Stomach smooth muscle (tissue), 2 donors: ENCODE results near the gene USP5.
"Not testable (repeated sequence)": the region's sequence is repeated elsewhere in the genome, so short reads cannot be mapped to it uniquely, and the experiment has no call there.

Experiments
- H3K27ac ChIP-seq: one replicate; pipeline ENCODE4 v1.7.0; 2013; ENCODE audit warnings: mild to moderate bottlenecking, low read length, inconsistent platforms
- H3K27me3 ChIP-seq, 2 donors: one replicate each; pipeline ENCODE4 v1.7.0; 2013; ENCODE audit warnings: low read length in 2 of 2; ENCODE audit not compliant: insufficient read depth in 2 of 2, control insufficient read depth in 1 of 2
- H3K36me3 ChIP-seq, 2 donors: one replicate each; pipeline ENCODE4 v1.7.0; 2013; ENCODE audit warnings: low read length in 2 of 2; ENCODE audit not compliant: control insufficient read depth in 2 of 2, insufficient read depth in 2 of 2
- H3K4me1 ChIP-seq: one replicate; pipeline ENCODE4 v1.7.0; 2013; ENCODE audit warnings: low read length; ENCODE audit not compliant: control insufficient read depth, insufficient read depth
- H3K4me3 ChIP-seq, 2 donors: one replicate each; pipeline ENCODE4 v1.7.0; 2013; ENCODE audit warnings: low read length in 2 of 2
- H3K9ac ChIP-seq, 2 donors: one replicate each; pipeline ENCODE4 v1.7.0; 2013; ENCODE audit warnings: low read length in 2 of 2, mild to moderate bottlenecking in 1 of 2
- H3K9me3 ChIP-seq, 2 donors: one replicate each; pipeline ENCODE4 v1.7.0; 2013; ENCODE audit warnings: low read length in 2 of 2; ENCODE audit not compliant: control insufficient read depth in 2 of 2
- donor health status: healthy.
- donor health status: Pancreatic carcinoma.

The USP5 gene

GRCh38 chr12:6874015-6874368, 22.0 kb downstream of the USP5 start:
- Histone ChIP-seq H3K27ac (peak overlapping the region; percentile 77), H3K4me1 (peaks cover 35% of the 10 kb centered on the region), H3K4me3 (peak overlapping the region; percentile 91), H3K9ac (peak overlapping the region; percentile 78 to 90), H3K36me3 (peaks cover 9 to 19% of the 10 kb centered on the region in 2 donors)
- H3K27me3 ChIP-seq, H3K9me3 ChIP-seq: not testable (repeated sequence)

GRCh38 chr12:6879824-6880223, 27.9 kb downstream of the USP5 start:
- not testable (repeated sequence) for H3K36me3 ChIP-seq, H3K27me3 ChIP-seq, H3K4me1 ChIP-seq, H3K4me3 ChIP-seq, H3K9ac ChIP-seq, H3K27ac ChIP-seq, H3K9me3 ChIP-seq

GRCh38 chr12:6883252-6883651, 31.3 kb downstream of the USP5 start:
- H3K4me1 ChIP-seq: no peaks in the 10 kb centered on the region
- H3K4me3 ChIP-seq: no peak overlapping the region
- H3K27ac ChIP-seq: no peak overlapping the region
- H3K9ac ChIP-seq: no peak overlapping the region
- H3K36me3 ChIP-seq: peaks cover 0 to 6% of the 10 kb centered on the region in 2 donors
- no peaks in the 10 kb centered on the region for H3K27me3 ChIP-seq
- H3K9me3 ChIP-seq: no peaks in the 10 kb centered on the region

DNA sequence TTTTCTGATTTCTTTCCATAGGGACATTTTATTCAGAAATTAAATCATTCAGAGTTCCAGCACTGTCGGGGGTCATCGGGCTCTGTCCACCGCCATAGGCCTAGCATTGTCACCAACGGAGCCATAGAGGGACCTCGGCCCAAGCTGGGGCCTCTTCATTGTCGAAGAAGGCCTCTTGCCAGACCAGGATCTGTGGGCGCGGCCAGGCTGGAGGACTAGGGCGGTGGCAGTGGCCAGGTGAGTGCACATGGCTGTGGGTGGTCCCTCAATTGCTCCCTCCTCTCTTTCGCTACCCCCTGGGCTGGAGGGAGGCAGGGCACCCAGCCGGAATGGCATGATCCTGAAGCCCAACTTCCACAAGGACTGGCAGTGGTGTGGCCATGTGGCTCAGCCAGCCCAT, 31.7 kb downstream of the USP5 start:
- Histone ChIP-seq H3K27ac (no peak overlapping the region), H3K27me3 (no peaks in the 10 kb centered on the region), H3K9me3 (no peaks in the 10 kb centered on the region), H3K4me3 (no peak overlapping the region), H3K36me3 (peaks cover 0 to 6% of the 10 kb centered on the region in 2 donors), H3K9ac (no peak overlapping the region), H3K4me1 (no peaks in the 10 kb centered on the region)

DNA sequence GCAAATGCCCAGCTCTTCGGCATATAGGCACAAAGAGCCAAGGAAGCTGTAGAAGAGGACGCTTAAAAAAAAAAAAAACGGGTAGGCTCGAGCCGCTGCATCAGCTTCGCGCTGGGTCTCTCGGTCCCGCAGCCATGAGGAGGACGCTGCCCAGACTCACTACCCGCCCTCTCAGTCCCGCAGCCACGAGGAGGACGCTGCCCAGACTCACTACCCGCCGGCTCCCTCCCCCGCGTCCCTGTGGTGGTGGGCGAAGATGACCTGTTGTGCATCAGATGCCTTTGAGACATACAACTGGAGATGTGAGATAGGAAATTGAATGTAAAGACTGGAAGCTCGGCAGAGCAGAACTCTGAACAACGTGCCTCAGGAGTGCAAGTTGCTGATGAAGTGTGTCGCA, 32.6 kb downstream of the USP5 start:
- Histone ChIP-seq H3K27me3 (no peaks in the 10 kb centered on the region), H3K36me3 (peaks cover 0 to 6% of the 10 kb centered on the region in 2 donors), H3K9me3 (no peaks in the 10 kb centered on the region), H3K9ac (no peak overlapping the region), H3K27ac (no peak overlapping the region), H3K4me3 (no peak overlapping the region), H3K4me1 (no peaks in the 10 kb centered on the region)

DNA sequence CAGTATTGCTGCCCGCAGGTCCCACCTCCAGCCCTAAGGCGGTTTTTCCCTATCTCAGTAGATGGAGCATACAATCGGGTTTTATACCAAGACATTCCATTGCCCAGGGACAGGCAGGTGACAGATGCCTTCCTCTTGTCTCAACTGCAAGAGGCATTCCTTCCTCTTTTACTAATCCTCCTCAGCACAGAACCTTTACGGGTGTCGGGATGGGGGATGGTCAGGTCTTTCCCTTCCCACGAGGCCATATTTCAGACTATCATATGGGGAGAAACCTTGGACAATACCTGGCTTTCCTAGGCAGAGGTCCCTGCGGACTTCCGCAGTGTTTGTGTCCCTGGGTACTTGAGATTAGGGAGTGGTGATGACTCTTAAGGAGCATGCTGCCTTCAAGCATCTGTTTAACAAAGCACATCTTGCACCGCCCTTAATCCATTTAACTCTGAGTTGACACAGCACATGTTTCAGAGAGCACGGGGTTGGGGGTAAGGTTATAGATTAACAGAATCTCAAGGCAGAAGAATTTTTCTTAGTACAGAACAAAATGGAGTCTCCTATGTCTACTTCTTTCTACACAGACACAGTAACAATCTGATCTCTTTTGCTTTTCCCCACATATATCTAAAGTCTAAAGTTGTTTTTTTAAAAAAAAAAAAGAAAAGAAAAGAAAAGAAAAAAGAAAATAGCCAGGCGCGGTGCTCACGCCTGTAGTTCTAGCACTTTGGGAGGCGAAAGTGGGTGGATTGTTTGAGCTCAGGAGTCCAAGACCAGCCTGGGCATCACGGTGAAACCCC, 34.5 kb downstream of the USP5 start:
- not testable (repeated sequence) for H3K27me3 ChIP-seq, H3K4me3 ChIP-seq, H3K36me3 ChIP-seq, H3K9me3 ChIP-seq, H3K9ac ChIP-seq, H3K27ac ChIP-seq, H3K4me1 ChIP-seq

GRCh38 chr12:6887460-6887859, 35.5 kb downstream of the USP5 start:
- Histone ChIP-seq H3K4me3 (no peak overlapping the region), H3K27me3 (no peaks in the 10 kb centered on the region), H3K27ac (no peak overlapping the region)

DNA sequence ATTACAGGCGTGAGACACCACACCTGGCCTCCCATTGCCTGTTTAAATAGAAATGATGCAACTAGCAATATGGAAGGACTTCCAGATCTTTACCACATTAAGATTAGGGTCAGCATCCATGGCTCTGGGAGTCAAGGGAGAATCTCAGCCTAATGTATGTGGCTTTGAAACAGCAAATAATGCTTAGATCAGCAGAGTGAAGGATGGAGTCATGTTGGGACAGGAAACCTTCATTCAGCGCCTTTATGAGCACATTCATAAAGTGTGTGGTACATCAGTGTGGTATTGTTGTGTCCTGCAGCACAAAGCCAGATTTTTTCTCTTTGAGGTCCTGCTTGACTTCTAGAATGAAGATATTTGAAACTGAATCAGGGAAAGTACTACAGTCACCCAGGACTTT, 36.4 kb downstream of the USP5 start:
- no peaks in the 10 kb centered on the region for H3K27me3 ChIP-seq
- no peak overlapping the region for H3K27ac ChIP-seq
- no peak overlapping the region for H3K9ac ChIP-seq
- peaks cover 0 to 6% of the 10 kb centered on the region in 2 donors for H3K36me3 ChIP-seq
- peaks cover 9% of the 10 kb centered on the region for H3K4me1 ChIP-seq
- H3K9me3 ChIP-seq: no peaks in the 10 kb centered on the region
- H3K4me3 ChIP-seq: no peak overlapping the region

More at GRCh38 chr12:6887460-6887859, 35.5 kb downstream of the USP5 start:
- Histone ChIP-seq H3K4me1 (peaks cover 9% of the 10 kb centered on the region), H3K36me3 (peaks cover 0 to 6% of the 10 kb centered on the region in 2 donors), H3K9me3 (no peaks in the 10 kb centered on the region), H3K9ac (no peak overlapping the region)

- not testable (repeated sequence) for H3K4me3 ChIP-seq, H3K4me1 ChIP-seq, H3K9me3 ChIP-seq, H3K27ac ChIP-seq, H3K27me3 ChIP-seq, H3K9ac ChIP-seq, H3K36me3 ChIP-seq
Measured at GRCh38 chr12:6888794-6889193, 36.8 kb downstream of the USP5 start.

GRCh38 chr12:6889775-6890573, 38.0 kb downstream of the USP5 start:
- H3K36me3 ChIP-seq, H3K27me3 ChIP-seq, H3K4me3 ChIP-seq, H3K4me1 ChIP-seq, H3K9me3 ChIP-seq: not testable (repeated sequence)
- Histone ChIP-seq H3K27ac (peak overlapping the region; percentile 87), H3K9ac (peak overlapping the region in 1 of 2 donors; percentile 65)
